Measurements from ENCODE around the gene PCF11.
"Not testable (repeated sequence)": the region's sequence is repeated elsewhere in the genome, so short reads cannot be mapped to it uniquely, and the experiment has no call there.

PCF11 gene

GRCh38 chr11:83192606-83193245 lies 35.8 kb downstream of the PCF11 start:
- DNase-seq: no peak

GRCh38 chr11:83193315-83194280 lies 36.7 kb downstream of the PCF11 start, which contains the start of gene ANKRD42:
Gene ANKRD42, plus strand, starts transcription at chr11:83193712. Its CDS starts 959 bp downstream, at chr11:83194671.
- peak; percentile 86 to 88 for DNase-seq

GRCh38 chr11:83194281-83195142 lies 37.6 kb downstream of the PCF11 start:
- peak; percentile 58 to 59 for DNase-seq

- no peak for DNase-seq
Measured at GRCh38 chr11:83195143-83195466, 38.2 kb downstream of the PCF11 start.

- no peak for DNase-seq
Measured at GRCh38 chr11:83195649-83196048, 38.7 kb downstream of the PCF11 start.

- no peak for DNase-seq
Measured at GRCh38 chr11:83200035-83200434, 43.1 kb downstream of the PCF11 start.

- no peak for DNase-seq
Measured at GRCh38 chr11:83205608-83206185, 48.8 kb downstream of the PCF11 start.

- no peak for DNase-seq
Measured at GRCh38 chr11:83206221-83206620, 49.3 kb downstream of the PCF11 start.

- DNase-seq: not testable (repeated sequence)
Measured at GRCh38 chr11:83206771-83207382, 49.9 kb downstream of the PCF11 start.

- DNase-seq: peak in 1 of 2 donors; percentile 1
Measured at GRCh38 chr11:83219095-83219494, 62.2 kb downstream of the PCF11 start.

GRCh38 chr11:83220260-83220659 lies 63.3 kb downstream of the PCF11 start:
- DNase-seq: no peak

GRCh38 chr11:83221694-83222093 lies 64.8 kb downstream of the PCF11 start:
- DNase-seq: no peak

GRCh38 chr11:83222499-83222898 lies 65.6 kb downstream of the PCF11 start:
- DNase-seq: no peak

- DNase-seq: no peak
Measured at GRCh38 chr11:83223457-83223856, 66.5 kb downstream of the PCF11 start.

- DNase-seq: no peak
Measured at GRCh38 chr11:83235825-83236224, 78.9 kb downstream of the PCF11 start.
